K562 (cell line): ENCODE results near the gene OR1B1. TPM values are rescaled to one million over a fixed set of nuclear protein-coding genes. Genes with fewer than 3 reads are reported as not detected.

Experiments used
- BRCA1 ChIP-seq, 2 experiments: fragments of 450-650 bp in 1 of 2; sonication (generic) in 1 of 2; formaldehyde crosslinking in 1 of 2; IDR thresholded peaks; 2 replicates each; pipeline versions ENCODE4 v1.5.0 to v1.6.1; 2017 to 2020; ENCODE audit warnings: mild to moderate bottlenecking in 1 of 2, missing genetic modification reagents in 1 of 2
- CLOCK ChIP-seq: fragments of 250-450 bp; sonication (Bioruptor Pico); IDR thresholded peaks from 2 replicates; pipeline ENCODE4 v1.4.0; 2020; ENCODE audit warnings: mild to moderate bottlenecking, moderate library complexity, borderline replicate concordance
- EHMT2 ChIP-seq: fragments of 450-650 bp; IDR thresholded peaks from 2 replicates; pipeline ENCODE4 v1.6.1; 2018; ENCODE audit warnings: antibody characterized with exemption
- ELF4 ChIP-seq: fragments of 450-650 bp; formaldehyde crosslinking; IDR thresholded peaks from 2 replicates; pipeline ENCODE4 v1.4.0; 2022; ENCODE audit warnings: missing genetic modification characterization
- ETV1 ChIP-seq: fragments of 450-650 bp; conservative IDR thresholded peaks from 2 replicates; pipeline ENCODE4 v1.6.1; 2016; ENCODE audit warnings: missing genetic modification characterization, control low read depth, low read depth, missing compliant biosample characterization
- JUND ChIP-seq, 2 experiments: IDR thresholded peaks; 2 replicates in 1 of 2; 3 replicates in 1 of 2; pipeline ENCODE4 v1.6.1; 2011; ENCODE audit warnings: borderline replicate concordance in 2 of 2, low read depth in 2 of 2, low read length in 2 of 2, improper control_type of control experiment in 1 of 2, missing biosample characterization in 1 of 2, missing genetic modification characterization in 1 of 2, missing genetic modification reagents in 1 of 2
- MTA3 ChIP-seq: fragments of 450-650 bp; formaldehyde crosslinking; IDR thresholded peaks from 2 replicates; pipeline ENCODE4 v1.6.1; 2017; ENCODE audit warnings: mild to moderate bottlenecking, borderline replicate concordance
- NONO ChIP-seq, 2 experiments: fragments of 200-400 bp in 1 of 2; fragments of 450-650 bp in 1 of 2; formaldehyde crosslinking in 1 of 2; IDR thresholded peaks; 2 replicates each; pipeline ENCODE4 v1.6.1; 2017; ENCODE audit warnings: low read depth in 2 of 2, mild to moderate bottlenecking in 2 of 2, moderate library complexity in 2 of 2, low read length in 1 of 2
- POLR3G ChIP-seq: IDR thresholded peaks from 2 replicates; pipeline ENCODE4 v1.6.1; 2011; ENCODE audit not compliant: insufficient read length, insufficient replicate concordance; ENCODE audit errors: extremely low read depth
- PPARD ChIP-seq: fragments of 250-450 bp; sonication (Bioruptor Pico); IDR thresholded peaks from 2 replicates; pipeline ENCODE4 v1.8.0; 2022; ENCODE audit warnings: inconsistent platforms, mild to moderate bottlenecking, moderate library complexity
- PURB ChIP-seq: sonication (generic); formaldehyde crosslinking; IDR thresholded peaks from 2 replicates; pipeline ENCODE4 v1.9.0; 2021; ENCODE audit warnings: low read depth, mild to moderate bottlenecking, missing genetic modification reagents
- TCF3 ChIP-seq: sonication (generic); formaldehyde crosslinking; IDR thresholded peaks from 2 replicates; pipeline ENCODE4 v1.4.0; 2020; ENCODE audit warnings: mild to moderate bottlenecking, missing genetic modification reagents
- TSC22D4 ChIP-seq: fragments of 450-650 bp; IDR thresholded peaks from 2 replicates; pipeline ENCODE4 v1.6.1; 2016; ENCODE audit warnings: missing genetic modification characterization, missing biosample characterization, control low read depth
- USF1 ChIP-seq: sonication (generic); formaldehyde crosslinking; IDR thresholded peaks from 2 replicates; pipeline ENCODE4 v1.9.0; 2022; ENCODE audit warnings: mild to moderate bottlenecking, missing genetic modification reagents
- ZNF143 ChIP-seq: sonication (generic); formaldehyde crosslinking; IDR thresholded peaks from 2 replicates; pipeline ENCODE4 v1.9.0; 2022; ENCODE audit warnings: mild to moderate bottlenecking, missing genetic modification reagents
- ZNF583 ChIP-seq: fragments of 250-450 bp; sonication (Bioruptor Pico); IDR thresholded peaks from 2 replicates; pipeline ENCODE4 v1.4.0; 2020
- polyA plus RNA-seq, 8 experiments: library from polyadenylated mRNA; depleted of rRNA in 4 of 8; stranded (reverse) in 5 of 8; unstranded in 3 of 8; fragments of >200 nt; fragmentation: Nextera tagmentation in 2 of 8; fragmentation: Illumina TruSeq in 1 of 8; extraction: Ambion mirVana in 2 of 8; extraction: Trizol in 1 of 8; gene quantifications; 2 replicates each; pipeline versions ENCODE4 v1.2.1 to v1.2.3, GENCODE V29; 2011 to 2014; ENCODE audit warnings: inconsistent platforms in 1 of 8, missing spikeins in 1 of 8
- total RNA-seq, 7 experiments: library from RNA; depleted of rRNA in 6 of 7; stranded (reverse); fragments of >200 nt in 6 of 7; fragmentation: Illumina TruSeq in 2 of 7; extraction: Trizol in 2 of 7; gene quantifications; 2 replicates each; pipeline versions ENCODE4 v1.2.1 to v1.2.3, GENCODE V29; 2011 to 2021; ENCODE audit warnings: low replicate concordance in 1 of 7
- TF ChIP-seq, protein P1 (sequence below), 2 experiments: fragments of 450-650 bp; formaldehyde crosslinking in 1 of 2; IDR thresholded peaks; 2 replicates each; pipeline versions ENCODE4 v1.4.0 to v1.6.1; 2014 to 2020; ENCODE audit warnings: mild to moderate bottlenecking in 2 of 2, borderline replicate concordance in 1 of 2, low read depth in 1 of 2

OR1B1 gene
- total and polyA plus RNA-seq, 9 of the 15 experiments (the other 6 are each of a cell fraction or from before 2014, with no cell fraction given): not detected

GRCh38 chr9:122580360-122580759 is 77.1 kb downstream of the OR1B1 start (continued):
- TF ChIP-seq TSC22D4 (tag) (no peak), PURB (no peak), POLR3G (no peak), PPARD (CRISPR knock-in tag) (no peak), NONO (IDR thresholded peaks at IDR 0.05; ENCODE audit: low read depth in 2 of 2, low read length in 1 of 2) (no peak), TCF3 (CRISPR knock-in tag) (0 out of 2 replicates have a peak, but pooled peaks have one; percentile 10), CLOCK (CRISPR knock-in tag) (no peak), JUND (IDR thresholded peaks at IDR 0.05; ENCODE audit: borderline replicate concordance, low read depth, low read length) (peak; percentile 95), JUND (tag; IDR thresholded peaks at IDR 0.05; ENCODE audit: borderline replicate concordance, low read depth, low read length) (peak; percentile 96; the same call in 2 of the 3 replicates), MTA3 (no peak), ZNF583 (CRISPR knock-in tag) (no peak), ELF4 (CRISPR knock-in tag) (no peak), EHMT2 (peak; percentile 79; the same call in 1 of the 2 replicates), ETV1 (tag) (no peak), BRCA1 (IDR thresholded peaks at IDR 0.05) (no peak), BRCA1 (CRISPR knock-in tag; IDR thresholded peaks at IDR 0.05) (no peak), ZNF143 (CRISPR knock-in tag) (no peak), USF1 (no peak)
- TF ChIP-seq, protein P1, sequence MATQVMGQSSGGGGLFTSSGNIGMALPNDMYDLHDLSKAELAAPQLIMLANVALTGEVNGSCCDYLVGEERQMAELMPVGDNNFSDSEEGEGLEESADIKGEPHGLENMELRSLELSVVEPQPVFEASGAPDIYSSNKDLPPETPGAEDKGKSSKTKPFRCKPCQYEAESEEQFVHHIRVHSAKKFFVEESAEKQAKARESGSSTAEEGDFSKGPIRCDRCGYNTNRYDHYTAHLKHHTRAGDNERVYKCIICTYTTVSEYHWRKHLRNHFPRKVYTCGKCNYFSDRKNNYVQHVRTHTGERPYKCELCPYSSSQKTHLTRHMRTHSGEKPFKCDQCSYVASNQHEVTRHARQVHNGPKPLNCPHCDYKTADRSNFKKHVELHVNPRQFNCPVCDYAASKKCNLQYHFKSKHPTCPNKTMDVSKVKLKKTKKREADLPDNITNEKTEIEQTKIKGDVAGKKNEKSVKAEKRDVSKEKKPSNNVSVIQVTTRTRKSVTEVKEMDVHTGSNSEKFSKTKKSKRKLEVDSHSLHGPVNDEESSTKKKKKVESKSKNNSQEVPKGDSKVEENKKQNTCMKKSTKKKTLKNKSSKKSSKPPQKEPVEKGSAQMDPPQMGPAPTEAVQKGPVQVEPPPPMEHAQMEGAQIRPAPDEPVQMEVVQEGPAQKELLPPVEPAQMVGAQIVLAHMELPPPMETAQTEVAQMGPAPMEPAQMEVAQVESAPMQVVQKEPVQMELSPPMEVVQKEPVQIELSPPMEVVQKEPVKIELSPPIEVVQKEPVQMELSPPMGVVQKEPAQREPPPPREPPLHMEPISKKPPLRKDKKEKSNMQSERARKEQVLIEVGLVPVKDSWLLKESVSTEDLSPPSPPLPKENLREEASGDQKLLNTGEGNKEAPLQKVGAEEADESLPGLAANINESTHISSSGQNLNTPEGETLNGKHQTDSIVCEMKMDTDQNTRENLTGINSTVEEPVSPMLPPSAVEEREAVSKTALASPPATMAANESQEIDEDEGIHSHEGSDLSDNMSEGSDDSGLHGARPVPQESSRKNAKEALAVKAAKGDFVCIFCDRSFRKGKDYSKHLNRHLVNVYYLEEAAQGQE (IDR thresholded peaks at IDR 0.05; ENCODE audit: borderline replicate concordance): no peak; the same call in 1 of the 2 replicates
- TF ChIP-seq, protein P1 (CRISPR knock-in tag; IDR thresholded peaks at IDR 0.05; ENCODE audit: low read depth): no peak
